Measurements from ENCODE around the gene CYS1. TPM values are rescaled to one million over a fixed set of nuclear protein-coding genes. Genes with fewer than 3 reads are reported as not detected.

Gene CYS1
- total and polyA plus RNA-seq, 4 donors, result 0.07 to 4.1 (median 1.0) TPM

GRCh38 chr2:10047616-10048500 lies 32.4 kb downstream of the CYS1 start:
- H3K36me3 ChIP-seq (ENCODE audit: control insufficient read depth in 4 of 4, insufficient read depth in 3 of 4, low read depth in 1 of 4, low read length in 3 of 4), result peaks cover 9 to 43% (median 32%) of the 10 kb centered on the region in 4 donors

GRCh38 chr2:10046931-10047330 lies 33.3 kb downstream of the CYS1 start:
- H3K36me3 ChIP-seq (ENCODE audit: control insufficient read depth in 4 of 4, insufficient read depth in 3 of 4, low read depth in 1 of 4, low read length in 3 of 4), result peaks cover 7 to 34% (median 26%) of the 10 kb centered on the region in 4 donors
- WGBS, result 29% methylated on average over 7 of the region's 7 CpGs
- peak overlapping the region; percentile 16 to 87 for H3K9ac ChIP-seq (ENCODE audit: low read depth in 1 of 2, low read length in 2 of 2)
- no peak for DNase-seq (ENCODE audit: low spot score)
- peaks cover 2 to 52% (median 36%) of the 10 kb centered on the region in 4 donors for H3K4me1 ChIP-seq (ENCODE audit: control insufficient read depth in 4 of 4, insufficient read depth in 4 of 4, low read length in 3 of 4)
- peak overlapping the region in 1 of 2 donors; percentile 71 for H3K27ac ChIP-seq (ENCODE audit: low read depth in 1 of 2, low read length in 2 of 2)
- H3K4me3 ChIP-seq (ENCODE audit: low read depth in 1 of 3, low read length in 3 of 3), result peak overlapping the region; percentile 40 to 88 (median 65)
- TF ChIP-seq HNF4A (conservative IDR thresholded peaks at IDR 0.05) (peak in 1 of 2 donors; percentile 29), RAD21 (IDR thresholded peaks at IDR 0.05) (peak in 1 of 2 donors; percentile 14)
- TF ChIP-seq, protein P1, sequence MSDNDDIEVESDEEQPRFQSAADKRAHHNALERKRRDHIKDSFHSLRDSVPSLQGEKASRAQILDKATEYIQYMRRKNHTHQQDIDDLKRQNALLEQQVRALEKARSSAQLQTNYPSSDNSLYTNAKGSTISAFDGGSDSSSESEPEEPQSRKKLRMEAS (IDR thresholded peaks at IDR 0.05), result no peak
- no peaks in the 10 kb centered on the region for H3K9me3 ChIP-seq (ENCODE audit: control insufficient read depth in 4 of 4, low read length in 3 of 4)
- no peaks in the 10 kb centered on the region for H3K27me3 ChIP-seq (ENCODE audit: control insufficient read depth in 4 of 4, insufficient read depth in 4 of 4, low read length in 3 of 4)

More at GRCh38 chr2:10047616-10048500, 32.4 kb downstream of the CYS1 start:
- Histone ChIP-seq H3K9me3 (ENCODE audit: control insufficient read depth in 4 of 4, low read length in 3 of 4) (no peaks in the 10 kb centered on the region), H3K27ac (ENCODE audit: low read depth in 1 of 2, low read length in 2 of 2) (peak overlapping the region in 1 of 2 donors; percentile 71), H3K27me3 (ENCODE audit: control insufficient read depth in 4 of 4, insufficient read depth in 4 of 4, low read length in 3 of 4) (no peaks in the 10 kb centered on the region), H3K4me3 (ENCODE audit: low read depth in 1 of 3, low read length in 3 of 3) (peak overlapping the region; percentile 40 to 88 (median 65)), H3K9ac (ENCODE audit: low read depth in 1 of 2, low read length in 2 of 2) (peak overlapping the region; percentile 16 to 87), H3K4me1 (ENCODE audit: control insufficient read depth in 4 of 4, insufficient read depth in 4 of 4, low read length in 3 of 4) (peaks cover 0 to 44% (median 35%) of the 10 kb centered on the region in 4 donors)
- TF ChIP-seq RXRA (IDR thresholded peaks at IDR 0.05), result peak in 1 of 2 donors; percentile 49
- TF ChIP-seq HNF4A (conservative IDR thresholded peaks at IDR 0.05), result peak in 1 of 2 donors; percentile 7
- TF ChIP-seq GABPA (IDR thresholded peaks at IDR 0.05 in 1 of 2, conservative IDR thresholded peaks at IDR 0.05 in 1 of 2), result no peak
- peak; percentile 31 for TF ChIP-seq REST (IDR thresholded peaks at IDR 0.05)
- DNase-seq (ENCODE audit: low spot score), result no peak
- 64% methylated on average over 15 of the region's 15 CpGs for WGBS

DNA sequence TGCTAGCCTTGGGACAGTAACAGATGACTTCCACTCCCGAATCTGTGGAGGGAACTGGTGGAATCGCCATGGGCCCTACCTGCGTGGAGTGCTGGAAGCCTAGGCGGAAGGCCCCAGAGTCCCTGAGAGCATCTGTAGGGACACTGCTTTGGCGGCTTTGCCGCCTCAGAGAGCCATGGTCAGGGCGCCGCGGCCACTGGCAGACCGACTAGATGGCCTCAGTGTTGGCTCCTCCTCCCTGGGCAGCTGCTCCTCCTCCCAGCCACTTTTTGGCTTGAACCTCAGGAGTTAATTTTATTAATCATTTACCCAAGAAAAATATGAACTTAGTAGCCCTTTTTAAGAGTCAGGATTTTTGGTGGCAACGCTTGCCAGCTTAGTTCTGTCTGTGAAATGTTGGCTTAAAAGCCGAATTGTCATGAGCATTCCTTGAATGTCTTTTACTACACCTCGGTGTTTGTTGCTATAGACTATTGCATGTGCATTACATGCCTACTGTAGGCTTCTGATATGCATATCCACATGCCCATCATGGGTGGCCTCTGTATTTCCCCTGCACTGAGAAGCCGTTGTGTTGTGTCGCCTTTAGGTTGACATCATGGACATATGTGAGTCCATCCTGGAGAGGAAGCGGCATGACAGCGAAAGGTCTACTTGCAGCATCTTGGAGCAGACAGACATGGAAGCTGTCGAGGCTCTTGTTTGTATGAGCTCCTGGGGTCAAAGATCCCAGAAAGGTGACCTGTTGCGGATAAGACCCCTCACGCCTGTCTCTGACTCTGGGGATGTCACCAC lies 34.5 kb downstream of the CYS1 start:
- peak; percentile 58 for DNase-seq (ENCODE audit: low spot score)
- peaks cover 7 to 31% (median 25%) of the 10 kb centered on the region in 4 donors for H3K36me3 ChIP-seq (ENCODE audit: control insufficient read depth in 4 of 4, insufficient read depth in 3 of 4, low read depth in 1 of 4, low read length in 3 of 4)
- 35% methylated on average over 20 of the region's 20 CpGs for WGBS
- H3K9me3 ChIP-seq (ENCODE audit: control insufficient read depth in 4 of 4, low read length in 3 of 4), result no peaks in the 10 kb centered on the region
- H3K4me3 ChIP-seq (ENCODE audit: low read depth in 1 of 3, low read length in 3 of 3), result peak overlapping the region; percentile 67 to 90 (median 88)
- H3K4me1 ChIP-seq (ENCODE audit: control insufficient read depth in 4 of 4, insufficient read depth in 4 of 4, low read length in 3 of 4), result peaks cover 8 to 63% (median 43%) of the 10 kb centered on the region in 4 donors
- no peaks in the 10 kb centered on the region for H3K27me3 ChIP-seq (ENCODE audit: control insufficient read depth in 4 of 4, insufficient read depth in 4 of 4, low read length in 3 of 4)
- peak overlapping the region; percentile 91 to 94 for H3K27ac ChIP-seq (ENCODE audit: low read depth in 1 of 2, low read length in 2 of 2)
- H3K9ac ChIP-seq (ENCODE audit: low read depth in 1 of 2, low read length in 2 of 2), result peak overlapping the region; percentile 87 to 93
- TF ChIP-seq FOXA2 (IDR thresholded peaks at IDR 0.05) (no peak), RAD21 (IDR thresholded peaks at IDR 0.05) (no peak), HNF4A (conservative IDR thresholded peaks at IDR 0.05) (peak; percentile 22 to 39), ZBTB33 (IDR thresholded peaks at IDR 0.05) (no peak), SP1 (IDR thresholded peaks at IDR 0.05) (peak; percentile 78), ATF3 (IDR thresholded peaks at IDR 0.05) (peak; percentile 14), RXRA (IDR thresholded peaks at IDR 0.05) (peak in 1 of 2 donors; percentile 73), FOXA1 (IDR thresholded peaks at IDR 0.05) (no peak), NR2F2 (IDR thresholded peaks at IDR 0.05) (no peak), EGR1 (IDR thresholded peaks at IDR 0.05; ENCODE audit: low read depth in 2 of 2) (no peak), GABPA (IDR thresholded peaks at IDR 0.05 in 1 of 2, conservative IDR thresholded peaks at IDR 0.05 in 1 of 2) (no peak), TAF1 (conservative IDR thresholded peaks at IDR 0.05) (peak; percentile 95)
- TF ChIP-seq, protein P1 (IDR thresholded peaks at IDR 0.05), result peak; percentile 25
- TF ChIP-seq, protein P2, sequence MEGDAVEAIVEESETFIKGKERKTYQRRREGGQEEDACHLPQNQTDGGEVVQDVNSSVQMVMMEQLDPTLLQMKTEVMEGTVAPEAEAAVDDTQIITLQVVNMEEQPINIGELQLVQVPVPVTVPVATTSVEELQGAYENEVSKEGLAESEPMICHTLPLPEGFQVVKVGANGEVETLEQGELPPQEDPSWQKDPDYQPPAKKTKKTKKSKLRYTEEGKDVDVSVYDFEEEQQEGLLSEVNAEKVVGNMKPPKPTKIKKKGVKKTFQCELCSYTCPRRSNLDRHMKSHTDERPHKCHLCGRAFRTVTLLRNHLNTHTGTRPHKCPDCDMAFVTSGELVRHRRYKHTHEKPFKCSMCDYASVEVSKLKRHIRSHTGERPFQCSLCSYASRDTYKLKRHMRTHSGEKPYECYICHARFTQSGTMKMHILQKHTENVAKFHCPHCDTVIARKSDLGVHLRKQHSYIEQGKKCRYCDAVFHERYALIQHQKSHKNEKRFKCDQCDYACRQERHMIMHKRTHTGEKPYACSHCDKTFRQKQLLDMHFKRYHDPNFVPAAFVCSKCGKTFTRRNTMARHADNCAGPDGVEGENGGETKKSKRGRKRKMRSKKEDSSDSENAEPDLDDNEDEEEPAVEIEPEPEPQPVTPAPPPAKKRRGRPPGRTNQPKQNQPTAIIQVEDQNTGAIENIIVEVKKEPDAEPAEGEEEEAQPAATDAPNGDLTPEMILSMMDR (IDR thresholded peaks at IDR 0.05; ENCODE audit: low read depth, low read length, missing input control), result no peak

All from liver (tissue), 9 donors.